Central memory CD8-positive, alpha-beta T cell (primary cell): ENCODE data around the gene SCTR.

ENCODE experiments used
- ATAC-seq: fragments of 150-1000 bp; cut with Tn5 transposase; replicated peaks from 2 replicates; pipeline ENCODE4 v1.10.0; 2022; ENCODE audit warnings: mild to moderate bottlenecking, moderate FRiP score, moderate number of reproducible peaks; ENCODE audit not compliant: poor library complexity, severe bottlenecking; ENCODE audit errors: extremely low read depth
- DNase-seq, 2 donors: peaks; one replicate each; pipeline ENCODE4 v3.0.0; 2021; ENCODE audit warnings: low spot score in 2 of 2
- H3K27ac Mint-ChIP-seq: one replicate; pipeline ENCODE4 v1.8.0; 2022; ENCODE audit warnings: low read depth, mild to moderate bottlenecking, moderate library complexity, mixed read lengths
- H3K27me3 Mint-ChIP-seq: one replicate; pipeline ENCODE4 v1.8.0; 2022; ENCODE audit warnings: mixed read lengths
- H3K36me3 Mint-ChIP-seq: one replicate; pipeline ENCODE4 v1.8.0; 2022; ENCODE audit warnings: mild to moderate bottlenecking, moderate library complexity, mixed read lengths; ENCODE audit not compliant: insufficient read depth
- H3K4me1 Mint-ChIP-seq: one replicate; pipeline ENCODE4 v1.8.0; 2022; ENCODE audit warnings: mixed read lengths
- H3K4me3 Mint-ChIP-seq: one replicate; pipeline ENCODE4 v1.8.0; 2022; ENCODE audit warnings: mild to moderate bottlenecking, moderate library complexity, mixed read lengths
- H3K9me3 Mint-ChIP-seq: one replicate; pipeline ENCODE4 v1.8.0; 2022; ENCODE audit warnings: mixed read lengths

SCTR gene

DNA sequence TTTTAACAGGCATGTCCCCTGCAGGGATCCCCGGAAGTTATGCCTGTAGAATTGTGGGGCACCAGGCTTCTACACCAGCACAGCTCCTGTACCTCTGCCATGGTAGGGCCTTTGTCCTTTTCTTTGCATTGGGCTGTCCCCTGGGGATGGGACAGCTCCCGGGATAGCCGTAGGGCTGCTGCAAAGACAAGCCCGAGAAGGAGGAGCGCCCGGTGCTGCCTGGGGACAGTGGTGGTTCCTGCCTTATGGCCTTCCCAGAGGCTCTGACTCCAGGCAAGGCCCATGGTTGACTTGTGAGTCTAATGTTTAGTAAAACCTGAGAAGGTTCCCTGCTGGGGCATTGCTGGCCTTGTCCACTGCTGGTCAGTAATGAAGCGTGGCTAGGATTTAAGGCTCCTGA is 61.7 kb downstream of the SCTR start:
- no peak overlapping the region for H3K4me3 Mint-ChIP-seq

DNA sequence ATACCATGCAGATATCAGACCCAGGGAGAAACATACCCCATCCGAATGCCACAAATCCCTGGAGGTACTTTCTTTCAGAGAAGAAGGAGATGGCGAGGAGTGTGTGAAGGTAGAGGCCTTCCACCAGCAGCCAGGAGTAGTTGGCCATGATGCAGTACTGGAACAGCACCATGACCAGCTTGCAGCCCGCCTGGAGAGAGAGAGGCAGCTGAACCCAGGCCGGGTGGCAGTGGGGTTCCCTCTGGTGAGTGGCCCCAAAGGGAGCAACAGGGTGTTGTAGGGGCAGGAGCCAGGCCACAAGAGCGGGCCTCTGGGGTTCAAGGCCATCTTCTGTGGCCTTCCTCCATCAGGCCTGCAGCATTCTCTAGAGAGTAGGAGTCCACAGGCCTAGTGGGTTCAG is 62.5 kb downstream of the SCTR start:
- no peak for DNase-seq

More for the DNA sequence above, 61.7 kb downstream of the SCTR start:
- H3K27me3 Mint-ChIP-seq, result no peaks in the 10 kb centered on the region
- no peak for ATAC-seq
- H3K27ac Mint-ChIP-seq, result no peak overlapping the region
- H3K4me1 Mint-ChIP-seq, result no peaks in the 10 kb centered on the region
- H3K36me3 Mint-ChIP-seq, result no peaks in the 10 kb centered on the region
- no peak for DNase-seq
- no peaks in the 10 kb centered on the region for H3K9me3 Mint-ChIP-seq

GRCh38 chr2:119460076-119460475 is 64.2 kb downstream of the SCTR start:
- Mint-ChIP-seq H3K27ac (no peak overlapping the region), H3K4me1 (no peaks in the 10 kb centered on the region), H3K9me3 (no peaks in the 10 kb centered on the region), H3K36me3 (no peaks in the 10 kb centered on the region), H3K4me3 (no peak overlapping the region), H3K27me3 (peaks cover 13% of the 10 kb centered on the region)
- ATAC-seq (no peak), DNase-seq (no peak)

More for the DNA sequence above, 62.5 kb downstream of the SCTR start:
- Mint-ChIP-seq H3K27ac (no peak overlapping the region), H3K4me3 (no peak overlapping the region), H3K27me3 (no peaks in the 10 kb centered on the region), H3K36me3 (no peaks in the 10 kb centered on the region), H3K4me1 (no peaks in the 10 kb centered on the region), H3K9me3 (no peaks in the 10 kb centered on the region)
- ATAC-seq, result no peak

DNA sequence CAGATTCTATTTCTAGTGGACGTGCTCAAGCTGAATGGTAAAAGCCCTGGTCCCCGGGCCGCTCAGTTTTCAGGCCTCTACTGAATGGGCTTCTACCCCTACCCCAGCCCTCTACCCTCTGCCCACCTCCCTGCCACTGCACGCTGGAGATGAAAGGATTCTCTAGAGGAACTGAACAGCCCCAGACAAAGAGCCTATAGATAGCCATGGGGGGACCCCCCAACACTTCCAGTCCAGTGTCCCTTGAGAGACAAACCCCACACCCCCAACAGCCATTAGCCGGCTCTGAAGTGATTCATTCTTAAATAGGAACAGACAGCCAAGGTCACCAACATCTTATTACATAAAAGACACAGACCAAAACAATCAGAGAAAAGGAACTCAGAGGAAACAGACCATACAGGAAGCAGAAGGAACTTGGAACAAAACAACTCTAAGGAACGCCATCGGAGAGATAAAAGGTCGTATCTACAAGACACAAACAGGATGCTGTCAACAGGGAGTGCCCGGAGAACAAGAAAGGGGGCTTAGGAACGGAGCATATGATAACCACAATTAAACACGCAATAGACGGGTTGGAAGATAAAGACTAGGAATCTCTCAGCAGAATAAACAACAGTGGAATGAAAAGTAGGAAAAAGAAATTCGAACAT is 69.1 kb downstream of the SCTR start:
- Mint-ChIP-seq H3K4me3 (no peak overlapping the region), H3K9me3 (no peaks in the 10 kb centered on the region), H3K27me3 (peaks cover 57% of the 10 kb centered on the region), H3K27ac (no peak overlapping the region), H3K4me1 (no peaks in the 10 kb centered on the region), H3K36me3 (peaks cover 2% of the 10 kb centered on the region)
- ATAC-seq (no peak), DNase-seq (no peak)

DNA sequence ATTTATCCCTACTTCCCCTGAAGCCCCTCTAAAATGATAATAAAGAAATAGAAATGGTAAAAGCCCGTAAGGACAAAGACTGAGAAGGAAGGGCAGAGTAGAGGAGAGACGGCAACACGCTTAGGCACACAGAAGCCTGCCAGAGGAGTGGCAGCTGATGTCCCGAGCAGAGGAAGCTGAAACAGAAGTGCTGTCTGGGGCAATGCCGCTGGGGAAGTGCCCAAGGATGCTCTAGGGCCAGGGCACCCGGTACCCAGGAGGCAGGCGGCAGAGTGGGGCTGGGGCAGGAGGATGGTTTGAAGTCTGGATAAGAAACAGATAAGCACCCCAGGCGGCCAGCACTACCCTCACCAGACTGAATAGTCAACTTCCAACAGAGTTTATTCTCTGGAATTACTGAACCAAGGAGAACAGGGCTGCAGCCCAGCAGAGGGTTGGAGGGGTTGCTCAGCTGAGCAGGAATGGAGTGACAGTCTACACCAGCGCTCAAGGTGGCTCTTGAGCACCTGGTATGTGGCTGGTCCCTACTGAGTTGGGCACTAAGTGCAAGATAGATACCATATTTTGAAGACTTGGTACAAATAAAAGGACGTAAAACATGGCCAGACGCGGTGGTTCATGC is 70.2 kb downstream of the SCTR start:
- H3K36me3 Mint-ChIP-seq, result peaks cover 2% of the 10 kb centered on the region
- H3K27ac Mint-ChIP-seq, result no peak overlapping the region
- peaks cover 67% of the 10 kb centered on the region for H3K27me3 Mint-ChIP-seq
- H3K4me3 Mint-ChIP-seq, result no peak overlapping the region
- DNase-seq (no peak), ATAC-seq (no peak)
- H3K4me1 Mint-ChIP-seq, result no peaks in the 10 kb centered on the region
- H3K9me3 Mint-ChIP-seq, result no peaks in the 10 kb centered on the region

GRCh38 chr2:119451336-119452050 is 72.8 kb downstream of the SCTR start:
- Mint-ChIP-seq H3K27me3 (peaks cover 89% of the 10 kb centered on the region), H3K9me3 (no peaks in the 10 kb centered on the region), H3K36me3 (peaks cover 2% of the 10 kb centered on the region), H3K4me3 (no peak overlapping the region), H3K4me1 (no peaks in the 10 kb centered on the region), H3K27ac (no peak overlapping the region)
- no peak for DNase-seq
- no peak for ATAC-seq

DNA sequence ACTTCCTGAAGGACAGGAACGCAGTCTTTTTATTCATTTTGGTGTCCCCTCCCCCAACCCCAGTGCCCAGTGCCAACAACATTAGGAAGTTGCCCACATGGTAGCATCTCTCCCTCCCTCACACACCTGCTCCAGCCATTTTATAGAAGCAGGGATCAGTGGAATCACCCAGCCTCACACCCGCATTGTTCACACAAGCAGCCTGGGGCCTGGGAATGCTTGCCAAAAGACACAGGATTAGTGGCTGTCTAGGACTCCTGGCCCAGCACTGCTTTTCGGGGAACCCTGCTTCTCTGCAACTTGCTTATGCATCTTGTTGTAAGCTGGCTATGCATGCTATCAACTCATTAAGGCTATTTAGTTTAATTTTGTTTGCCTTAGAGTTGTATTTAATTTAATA is 74.8 kb downstream of the SCTR start:
- ATAC-seq (no peak), DNase-seq (no peak)
- H3K36me3 Mint-ChIP-seq, result peaks cover 2% of the 10 kb centered on the region
- no peaks in the 10 kb centered on the region for H3K4me1 Mint-ChIP-seq
- H3K4me3 Mint-ChIP-seq, result no peak overlapping the region
- H3K9me3 Mint-ChIP-seq, result no peaks in the 10 kb centered on the region
- no peak overlapping the region for H3K27ac Mint-ChIP-seq
- peaks cover 78% of the 10 kb centered on the region for H3K27me3 Mint-ChIP-seq

- Mint-ChIP-seq H3K4me3 (no peak overlapping the region), H3K4me1 (no peaks in the 10 kb centered on the region), H3K9me3 (no peaks in the 10 kb centered on the region), H3K27me3 (peaks cover 72% of the 10 kb centered on the region), H3K36me3 (peaks cover 2% of the 10 kb centered on the region), H3K27ac (no peak overlapping the region)
- no peak for DNase-seq
- no peak for ATAC-seq
Measured at GRCh38 chr2:119448427-119449141, 75.7 kb downstream of the SCTR start.

GRCh38 chr2:119446037-119446436 is 78.2 kb downstream of the SCTR start:
- Mint-ChIP-seq H3K4me3 (no peak overlapping the region), H3K9me3 (no peaks in the 10 kb centered on the region), H3K36me3 (no peaks in the 10 kb centered on the region), H3K27ac (no peak overlapping the region), H3K4me1 (no peaks in the 10 kb centered on the region), H3K27me3 (peaks cover 46% of the 10 kb centered on the region)
- ATAC-seq (no peak), DNase-seq (no peak)

DNA sequence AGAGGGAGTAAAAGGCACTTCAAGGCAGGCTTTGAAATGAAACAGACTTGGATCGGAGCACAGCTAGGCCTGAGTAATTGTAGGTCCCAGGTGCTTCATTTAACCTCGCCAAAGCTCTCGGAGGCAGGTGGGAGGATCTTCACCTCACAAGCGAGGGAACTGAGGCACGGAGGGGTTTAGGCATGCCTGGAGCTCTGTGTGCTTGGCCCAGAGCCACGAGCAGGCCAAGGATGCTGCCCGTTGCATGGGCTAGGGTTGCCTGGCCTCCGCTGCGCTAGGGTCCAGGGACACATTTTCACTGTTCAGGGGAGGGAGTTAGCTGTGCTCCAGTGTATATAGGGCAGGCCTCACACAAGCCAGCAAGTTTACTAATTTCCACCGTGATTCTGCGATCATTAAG is 81.4 kb downstream of the SCTR start:
- Mint-ChIP-seq H3K36me3 (no peaks in the 10 kb centered on the region), H3K4me3 (no peak overlapping the region), H3K4me1 (no peaks in the 10 kb centered on the region), H3K27me3 (peaks cover 38% of the 10 kb centered on the region), H3K9me3 (no peaks in the 10 kb centered on the region), H3K27ac (no peak overlapping the region)
- ATAC-seq (no peak), DNase-seq (no peak)

DNA sequence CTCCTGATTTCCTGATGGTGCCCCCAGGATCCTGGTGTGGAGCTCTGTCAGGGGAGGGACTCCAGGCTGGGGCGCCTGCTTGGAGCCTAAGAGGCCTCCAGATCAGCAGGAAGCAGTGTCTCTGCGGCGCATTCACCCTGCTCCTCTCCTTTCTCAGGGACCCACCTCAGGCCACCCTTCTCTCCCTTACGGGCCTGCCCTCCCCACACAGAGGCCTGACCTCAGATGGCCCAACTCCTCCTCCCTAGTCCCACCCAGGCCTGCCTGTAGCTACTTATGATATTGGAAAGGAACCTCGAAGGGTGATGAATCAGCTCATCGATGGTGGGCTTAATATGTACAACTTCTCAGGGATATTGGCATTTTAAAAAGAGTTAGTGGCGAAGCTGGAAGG is 82.1 kb downstream of the SCTR start:
- Mint-ChIP-seq H3K27ac (no peak overlapping the region), H3K27me3 (peaks cover 36% of the 10 kb centered on the region), H3K9me3 (no peaks in the 10 kb centered on the region), H3K4me3 (no peak overlapping the region), H3K4me1 (no peaks in the 10 kb centered on the region), H3K36me3 (no peaks in the 10 kb centered on the region)
- no peak for ATAC-seq
- no peak for DNase-seq

- peaks cover 29% of the 10 kb centered on the region for H3K27me3 Mint-ChIP-seq
- ATAC-seq (no peak), DNase-seq (no peak)
- H3K4me1 Mint-ChIP-seq, result no peaks in the 10 kb centered on the region
- no peaks in the 10 kb centered on the region for H3K36me3 Mint-ChIP-seq
- no peak overlapping the region for H3K4me3 Mint-ChIP-seq
- H3K27ac Mint-ChIP-seq, result no peak overlapping the region
- H3K9me3 Mint-ChIP-seq, result no peaks in the 10 kb centered on the region
Measured at GRCh38 chr2:119441376-119442225, 82.7 kb downstream of the SCTR start.
